Liver (tissue), 3 donors: ENCODE measurements around the gene PRSS33.

Experiments used
- ATF3 ChIP-seq: IDR thresholded peaks from 2 replicates; pipeline ENCODE4 v1.6.1; 2016; ENCODE audit warnings: antibody characterized with exemption
- RAD21 ChIP-seq, 2 donors: IDR thresholded peaks; 2 replicates each; pipeline ENCODE4 v1.6.1; 2016; ENCODE audit warnings: antibody characterized with exemption in 2 of 2, mild to moderate bottlenecking in 2 of 2
- TF ChIP-seq, protein P1 (sequence below): fragments of 150-350 bp; IDR thresholded peaks from 2 replicates; pipeline ENCODE4 v1.5.1; 2017; ENCODE audit warnings: improper control_type of control experiment, low read depth, low read length; ENCODE audit not compliant: missing input control
- donor health status: healthy.
- donor health status: healthy.

DNA sequence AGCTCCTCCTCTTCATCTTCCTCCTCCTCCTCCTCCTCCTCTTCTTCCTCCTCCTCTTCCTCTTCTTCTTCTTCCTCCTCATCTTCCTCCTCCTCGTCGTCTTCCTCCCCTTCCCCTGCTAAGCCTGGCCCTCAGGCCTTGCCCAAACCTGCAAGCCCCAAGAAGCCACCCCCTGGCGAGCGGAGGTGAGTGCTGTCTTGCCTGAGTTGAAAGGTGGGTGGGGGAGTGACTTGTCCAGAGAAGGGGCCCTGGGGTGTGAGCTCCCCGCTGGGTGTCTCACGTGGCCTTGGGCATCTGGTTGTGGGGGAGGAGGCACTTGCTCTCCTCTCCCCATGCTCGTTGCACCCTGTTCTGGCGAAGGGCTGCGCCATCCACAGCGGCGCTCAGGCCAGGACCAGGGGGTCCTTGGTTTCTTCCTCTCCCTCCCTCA is 18.2 kb downstream of the PRSS33 start:
- TF ChIP-seq, protein P1, sequence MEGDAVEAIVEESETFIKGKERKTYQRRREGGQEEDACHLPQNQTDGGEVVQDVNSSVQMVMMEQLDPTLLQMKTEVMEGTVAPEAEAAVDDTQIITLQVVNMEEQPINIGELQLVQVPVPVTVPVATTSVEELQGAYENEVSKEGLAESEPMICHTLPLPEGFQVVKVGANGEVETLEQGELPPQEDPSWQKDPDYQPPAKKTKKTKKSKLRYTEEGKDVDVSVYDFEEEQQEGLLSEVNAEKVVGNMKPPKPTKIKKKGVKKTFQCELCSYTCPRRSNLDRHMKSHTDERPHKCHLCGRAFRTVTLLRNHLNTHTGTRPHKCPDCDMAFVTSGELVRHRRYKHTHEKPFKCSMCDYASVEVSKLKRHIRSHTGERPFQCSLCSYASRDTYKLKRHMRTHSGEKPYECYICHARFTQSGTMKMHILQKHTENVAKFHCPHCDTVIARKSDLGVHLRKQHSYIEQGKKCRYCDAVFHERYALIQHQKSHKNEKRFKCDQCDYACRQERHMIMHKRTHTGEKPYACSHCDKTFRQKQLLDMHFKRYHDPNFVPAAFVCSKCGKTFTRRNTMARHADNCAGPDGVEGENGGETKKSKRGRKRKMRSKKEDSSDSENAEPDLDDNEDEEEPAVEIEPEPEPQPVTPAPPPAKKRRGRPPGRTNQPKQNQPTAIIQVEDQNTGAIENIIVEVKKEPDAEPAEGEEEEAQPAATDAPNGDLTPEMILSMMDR, result no peak
- no peak for TF ChIP-seq RAD21 (IDR thresholded peaks at IDR 0.05)
- no peak for TF ChIP-seq ATF3
